Measurements from ENCODE around the gene CADM3.

CADM3 gene

GRCh38 chr1:159171254-159171687 lies at the start of gene CADM3:
Gene CADM3 (plus strand): TSS chr1:159171615. CDS start chr1:159171766, 151 bp downstream.
- DNase-seq: no peak

- no peak for DNase-seq
Measured at GRCh38 chr1:159122005-159122621, 49.3 kb upstream of the CADM3 start.

GRCh38 chr1:159123587-159123986 lies 47.8 kb upstream of the CADM3 start:
- no peak for DNase-seq

- DNase-seq: no peak
Measured at GRCh38 chr1:159132271-159132881, 39.0 kb upstream of the CADM3 start.

- DNase-seq: no peak
Measured at GRCh38 chr1:159140474-159140873, 30.9 kb upstream of the CADM3 start.

GRCh38 chr1:159141584-159142390 lies 29.6 kb upstream of the CADM3 start:
- no peak for DNase-seq

- no peak for DNase-seq
Measured at GRCh38 chr1:159142391-159142663, 29.1 kb upstream of the CADM3 start.

GRCh38 chr1:159142726-159143510 lies 28.5 kb upstream of the CADM3 start:
- no peak for DNase-seq

- DNase-seq: no peak
Measured at GRCh38 chr1:159144571-159144970, 26.8 kb upstream of the CADM3 start.

GRCh38 chr1:159146980-159147379 lies 24.4 kb upstream of the CADM3 start:
- DNase-seq: no peak

- no peak for DNase-seq
Measured at GRCh38 chr1:159152031-159152430, 19.4 kb upstream of the CADM3 start.

- DNase-seq: peak; percentile 47
Measured at GRCh38 chr1:159161001-159161718, 10.3 kb upstream of the CADM3 start.

GRCh38 chr1:159161719-159162026 lies 9.7 kb upstream of the CADM3 start:
- DNase-seq: no peak

- no peak for DNase-seq
Measured at GRCh38 chr1:159162516-159163265, 8.7 kb upstream of the CADM3 start.

- DNase-seq: no peak
Measured at GRCh38 chr1:159163614-159164228, 7.7 kb upstream of the CADM3 start.

GRCh38 chr1:159168043-159168442 lies 3.4 kb upstream of the CADM3 start:
- no peak for DNase-seq

GRCh38 chr1:159170639-159171038 lies 776 bp upstream of the CADM3 start:
- no peak for DNase-seq

GRCh38 chr1:159171688-159172501 lies 480 bp downstream of the CADM3 start:
- no peak for DNase-seq

- DNase-seq: no peak
Measured at GRCh38 chr1:159172614-159173291, 1.3 kb downstream of the CADM3 start.

GRCh38 chr1:159173320-159173719 lies 1.9 kb downstream of the CADM3 start:
- DNase-seq: no peak
